Endometrial microvascular endothelial cells (primary cell): ENCODE measurements around the gene HS3ST3B1. TPM values are rescaled to one million over a fixed set of nuclear protein-coding genes. Genes with fewer than 3 reads are reported as not detected.

ENCODE experiments used
- in situ Hi-C: cut with HindIII; loops from 2 replicates; pipeline ENCODE4 v1.10.0; 2017; ENCODE audit warnings: low sequenced_read_pairs, low pct_unique_long_range_greater_than_20kb; ENCODE audit errors: inconsistent ontology term
- total RNA-seq: library from RNA; depleted of rRNA; stranded (reverse); fragments of >200 nt; gene quantifications from one replicate; pipeline ENCODE4 v1.2.3, GENCODE V29; 2015; ENCODE audit errors: inconsistent ontology term

The HS3ST3B1 gene
- total RNA-seq, 1 donor from 2014 or later, result 2.4 TPM

DNA sequence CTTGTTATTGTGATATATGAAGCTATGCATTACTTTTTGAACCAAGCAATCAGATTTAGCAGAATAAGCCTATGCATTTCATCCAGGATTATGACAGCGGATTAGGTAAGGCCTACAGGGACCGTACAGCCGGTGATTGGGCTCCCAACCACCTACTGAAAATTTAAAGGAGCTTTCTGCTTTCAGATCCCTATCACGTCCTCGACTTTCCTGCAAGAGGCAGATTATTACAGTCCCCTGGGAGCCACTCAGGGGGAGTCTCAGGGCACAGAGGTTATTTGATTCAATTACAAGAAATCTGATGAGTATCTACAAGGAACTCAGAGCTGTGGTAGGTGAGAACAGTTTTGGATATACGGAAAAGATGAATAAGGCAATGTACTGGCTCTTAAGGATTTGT lies 80.7 kb downstream of the HS3ST3B1 start:
- in situ Hi-C loops, result no loop called here

GRCh38 chr17:14387036-14387435 lies 86.2 kb downstream of the HS3ST3B1 start:
- in situ Hi-C loops, result no loop called here

DNA sequence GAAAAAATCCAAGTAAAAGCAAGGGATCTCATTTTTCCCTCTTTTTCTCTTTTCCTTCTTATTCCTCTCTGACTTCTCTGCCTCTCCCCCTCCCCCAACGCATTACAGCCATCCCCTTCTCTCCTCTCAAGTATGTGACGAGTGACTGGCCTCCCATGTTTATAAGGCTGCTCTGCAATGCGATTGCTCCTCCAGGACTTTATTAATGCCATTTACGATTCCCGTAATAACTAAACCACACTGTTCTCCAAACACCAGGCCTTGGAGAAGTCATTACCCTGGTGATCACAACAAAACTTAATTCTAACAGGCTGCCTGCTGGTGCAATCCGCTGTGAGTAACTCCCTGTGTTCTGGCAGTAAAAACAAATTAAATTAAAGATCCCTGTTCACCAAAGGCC lies 88.8 kb downstream of the HS3ST3B1 start:
- in situ Hi-C loops, result no loop called here

GRCh38 chr17:14393723-14394122 lies 92.8 kb downstream of the HS3ST3B1 start:
- in situ Hi-C loops, result no loop called here

GRCh38 chr17:14395255-14395654 lies 94.4 kb downstream of the HS3ST3B1 start:
- in situ Hi-C loops, result no loop called here

- in situ Hi-C loops, result no loop called here
Measured at GRCh38 chr17:14396547-14396946, 95.7 kb downstream of the HS3ST3B1 start.

GRCh38 chr17:14398766-14399165 lies 97.9 kb downstream of the HS3ST3B1 start:
- in situ Hi-C loops, result no loop called here

Other genes with a start within 250 kb of the HS3ST3B1 start
- gene COX10, start 231.6 kb upstream of the HS3ST3B1 start, total RNA-seq, result 24.6 TPM
- gene CDRT15, start 64.2 kb upstream of the HS3ST3B1 start, total RNA-seq, result not detected